Gastroesophageal sphincter (tissue), 3 donors: Measurements from ENCODE around the gene CDK10.

ENCODE experiments used
- CTCF ChIP-seq, 4 experiments: fragments of 200-600 bp in 2 of 4; fragments of 450-650 bp in 2 of 4; sonication (generic) in 1 of 4; IDR thresholded peaks; one replicate each; pipeline ENCODE4 v1.5.1; 2017 to 2019; ENCODE audit warnings: antibody characterized with exemption in 4 of 4, mild to moderate bottlenecking in 2 of 4, moderate library complexity in 2 of 4
- EP300 ChIP-seq: sonication (generic); formaldehyde crosslinking; IDR thresholded peaks from one replicate; pipeline ENCODE4 v1.6.1; 2017; ENCODE audit warnings: antibody characterized with exemption, mild to moderate bottlenecking

DNA sequence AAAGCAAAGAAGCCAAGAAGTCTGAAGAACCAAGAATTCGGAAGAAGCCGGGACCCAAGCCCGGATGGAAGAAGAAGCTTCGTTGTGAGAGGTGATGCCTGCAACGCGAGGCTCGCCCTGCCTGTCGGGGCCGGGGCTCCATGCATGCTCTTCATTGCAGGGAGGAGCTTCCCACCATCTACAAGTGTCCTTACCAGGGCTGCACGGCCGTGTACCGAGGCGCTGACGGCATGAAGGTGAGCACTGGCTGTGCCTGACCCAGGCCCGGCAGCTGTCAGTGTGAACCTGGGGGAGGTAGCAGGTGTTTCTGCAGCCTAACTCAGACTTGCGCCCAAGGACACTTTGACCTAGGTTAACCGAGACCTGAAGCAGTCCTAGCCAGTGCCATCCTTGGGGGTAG is 46.8 kb downstream of the CDK10 start:
- TF ChIP-seq CTCF (IDR thresholded peaks at IDR 0.05) (no peak), EP300 (no peak)
